Erythroblast (primary cell): ENCODE results near the gene FANCC.
A peak's percentile ranks its signal among the peaks of the same experiment; 100 is the strongest.

Experiments used
- DNase-seq, 2 experiments: peaks; one replicate each; lab custom pipeline; 2025; lab: John Stamatoyannopoulos, UW
- GATA1 ChIP-seq: IDR thresholded peaks from 2 replicates; pipeline ENCODE4 v1.6.1; 2011; ENCODE audit warnings: low read depth, mild to moderate bottlenecking, control low read depth, low read length, moderate library complexity
- POLR2A ChIP-seq: IDR thresholded peaks from 2 replicates; pipeline ENCODE4 v1.6.1; 2011; ENCODE audit warnings: mild to moderate bottlenecking, low read length

The FANCC gene, protein sequence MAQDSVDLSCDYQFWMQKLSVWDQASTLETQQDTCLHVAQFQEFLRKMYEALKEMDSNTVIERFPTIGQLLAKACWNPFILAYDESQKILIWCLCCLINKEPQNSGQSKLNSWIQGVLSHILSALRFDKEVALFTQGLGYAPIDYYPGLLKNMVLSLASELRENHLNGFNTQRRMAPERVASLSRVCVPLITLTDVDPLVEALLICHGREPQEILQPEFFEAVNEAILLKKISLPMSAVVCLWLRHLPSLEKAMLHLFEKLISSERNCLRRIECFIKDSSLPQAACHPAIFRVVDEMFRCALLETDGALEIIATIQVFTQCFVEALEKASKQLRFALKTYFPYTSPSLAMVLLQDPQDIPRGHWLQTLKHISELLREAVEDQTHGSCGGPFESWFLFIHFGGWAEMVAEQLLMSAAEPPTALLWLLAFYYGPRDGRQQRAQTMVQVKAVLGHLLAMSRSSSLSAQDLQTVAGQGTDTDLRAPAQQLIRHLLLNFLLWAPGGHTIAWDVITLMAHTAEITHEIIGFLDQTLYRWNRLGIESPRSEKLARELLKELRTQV

DNA sequence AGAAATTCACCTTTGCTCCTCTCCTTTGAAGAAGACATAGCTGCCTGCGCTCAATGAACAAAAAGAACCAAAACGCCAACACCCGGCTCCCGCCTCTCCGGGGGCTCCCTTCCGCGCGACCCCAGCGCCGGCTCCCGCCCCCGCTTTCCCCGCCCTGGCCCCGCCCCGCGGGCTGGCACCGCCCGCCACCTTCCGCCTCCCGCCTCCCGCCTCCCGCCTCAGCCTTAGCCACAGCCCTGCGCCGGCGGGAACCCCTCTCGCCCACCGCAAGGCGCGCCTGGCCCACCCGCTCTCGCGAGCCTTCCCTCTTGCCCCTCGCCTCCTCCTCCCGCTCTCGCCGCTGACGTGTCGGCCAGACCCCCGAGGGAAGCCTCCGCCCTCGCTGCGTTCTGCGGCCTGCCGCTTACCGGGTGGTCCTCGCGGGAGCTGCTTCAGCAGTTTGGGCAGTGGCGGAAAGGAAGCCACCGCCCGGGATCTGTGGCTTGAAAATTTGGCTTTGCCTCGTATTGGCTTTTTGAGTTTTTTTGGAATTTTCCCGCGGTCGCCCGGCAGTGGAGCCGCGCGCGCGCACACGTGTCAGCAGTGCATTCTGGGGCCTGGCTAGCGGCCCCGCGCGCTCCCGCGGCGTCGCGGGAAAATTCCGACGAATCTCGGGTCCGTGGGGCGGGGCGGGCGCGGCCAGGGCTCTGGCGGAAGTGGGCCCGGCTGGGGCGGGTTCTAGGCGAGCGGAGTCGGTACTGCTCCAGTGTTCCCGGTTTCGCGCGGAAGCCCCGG is at the start of gene FANCC:
TSS of gene FANCC (minus strand) at position 591 of the 774 bp plus-strand sequence. CDS start 68,418 bp downstream, outside the sequence.
- TF ChIP-seq GATA1 (no peak), POLR2A (peak; percentile 64)
- DNase-seq, result peak; percentile 89 to 91

DNA sequence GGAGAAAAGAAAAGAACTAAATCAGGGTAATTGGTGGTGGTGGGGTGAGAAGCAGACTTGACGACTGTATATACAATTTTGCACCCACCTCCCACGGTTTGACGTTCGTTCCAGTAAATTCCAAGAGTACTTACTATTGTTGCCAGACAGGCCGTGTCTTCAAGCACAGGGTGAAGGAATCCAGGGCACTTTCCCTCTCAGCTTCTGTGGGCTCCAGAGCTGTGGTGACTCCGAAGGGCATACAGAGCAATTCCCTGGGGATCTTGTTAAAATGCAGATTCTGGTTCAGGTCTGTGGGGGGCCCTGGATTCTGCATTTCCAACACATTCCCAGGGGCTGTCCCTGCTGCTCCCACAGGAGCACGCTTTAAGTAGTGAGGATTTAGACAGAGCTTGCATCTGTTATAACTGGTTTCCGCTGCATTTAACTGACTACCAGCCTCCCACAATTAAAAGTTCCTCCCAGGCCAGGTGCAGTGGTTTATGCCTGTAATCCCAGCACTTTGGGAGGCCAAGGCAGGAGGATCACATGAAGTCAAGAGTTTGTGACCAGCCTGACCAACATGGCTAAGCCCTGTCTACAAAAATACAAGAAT is 49.3 kb upstream of the FANCC start:
- TF ChIP-seq POLR2A (no peak), GATA1 (no peak)
- DNase-seq, result no peak

DNA sequence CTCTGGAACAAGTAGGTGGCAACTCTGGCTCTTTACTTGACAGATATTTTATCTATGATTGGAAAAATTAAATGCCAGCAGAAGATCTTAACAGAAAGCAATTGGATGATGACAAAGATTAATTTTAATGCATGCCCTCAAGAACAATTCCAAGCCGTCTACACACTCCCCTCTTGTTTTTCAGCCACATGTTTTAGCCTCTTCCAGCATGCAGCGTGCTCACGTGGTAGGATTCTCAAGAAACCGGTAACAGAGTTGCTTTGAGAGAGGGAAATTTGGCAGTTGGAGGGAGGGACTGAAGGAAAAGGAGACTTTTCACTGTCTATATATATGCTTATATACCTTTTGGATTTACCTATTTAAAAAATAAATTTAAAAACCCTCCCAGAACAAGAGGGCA is 48.3 kb upstream of the FANCC start:
- TF ChIP-seq GATA1 (no peak), POLR2A (no peak)
- DNase-seq, result no peak

DNA sequence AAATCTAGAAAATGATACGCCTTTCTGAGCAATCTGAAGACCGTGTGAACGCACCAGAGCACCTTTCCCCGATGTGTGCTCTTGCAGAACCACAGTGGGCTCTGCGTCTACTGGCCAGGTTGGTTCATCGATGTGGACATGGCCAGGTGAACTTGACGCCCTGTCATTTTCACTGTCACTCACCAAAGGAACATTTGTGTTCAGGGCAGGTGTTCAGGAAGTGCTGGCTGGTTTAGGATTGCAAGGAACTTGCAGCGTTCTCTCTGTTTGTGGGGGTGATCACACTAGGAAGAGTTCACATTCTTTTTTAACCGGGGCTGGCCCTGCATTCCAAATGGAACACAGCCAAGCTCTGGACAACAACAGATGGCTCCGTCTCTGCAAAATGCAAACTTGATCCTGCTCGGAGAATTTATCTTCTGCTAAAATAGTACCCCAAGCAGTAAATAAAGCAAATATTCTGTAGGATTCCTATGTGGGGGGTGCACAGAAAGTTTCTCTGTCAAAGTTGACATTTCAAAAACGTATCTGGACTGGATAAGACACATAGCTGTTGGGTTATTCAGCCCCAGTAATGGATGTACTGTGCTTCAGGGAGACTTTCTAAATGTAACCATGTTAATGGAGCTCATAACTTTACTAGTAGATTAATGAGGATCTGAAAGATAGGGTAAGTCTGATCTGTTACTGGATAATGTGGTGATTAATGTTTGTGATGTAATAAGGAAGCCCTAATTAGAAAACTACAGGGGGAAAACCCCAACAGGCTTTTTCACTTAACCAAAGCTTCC is 45.7 kb upstream of the FANCC start:
- TF ChIP-seq POLR2A, result no peak
- no peak for TF ChIP-seq GATA1
- no peak for DNase-seq

DNA sequence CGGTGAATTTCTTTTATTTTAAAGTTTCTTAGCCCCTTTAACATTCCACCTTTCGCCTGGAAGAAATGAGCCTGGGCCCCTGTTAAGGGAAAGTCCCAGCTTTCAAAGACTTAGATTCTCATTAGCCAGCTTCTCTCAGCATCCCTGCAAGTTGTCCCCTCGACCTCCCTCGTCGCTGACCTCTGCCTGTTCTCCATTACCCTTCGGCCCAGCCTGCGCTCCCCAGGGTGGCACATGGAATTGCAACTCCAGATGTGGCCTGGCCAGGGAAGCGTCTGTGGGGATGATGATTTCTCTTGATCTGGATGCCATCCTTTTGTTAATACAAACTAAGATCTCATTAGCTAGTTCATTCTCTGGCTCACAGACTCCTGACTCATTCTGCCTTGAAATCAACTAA is 43.4 kb upstream of the FANCC start:
- TF ChIP-seq POLR2A (no peak), GATA1 (no peak)

DNA sequence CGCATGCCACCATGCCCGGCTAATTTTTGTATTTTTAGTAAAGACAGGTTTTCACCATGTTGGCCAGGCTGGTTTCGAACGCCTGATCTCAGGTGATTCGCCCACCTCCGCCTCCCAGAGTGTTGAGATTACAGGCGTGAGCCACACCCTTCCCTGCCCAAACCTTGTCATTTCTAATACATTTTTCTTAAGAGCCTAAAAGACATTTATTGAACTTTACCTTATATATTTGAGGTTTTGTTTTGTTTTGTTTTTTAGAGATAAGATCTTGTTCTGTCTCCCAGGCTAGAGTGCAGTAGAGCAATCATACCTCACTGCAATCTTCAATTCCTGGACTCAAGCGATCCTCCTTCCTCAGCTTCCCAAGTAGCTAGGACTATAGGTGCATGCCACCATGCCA is 39.8 kb upstream of the FANCC start:
- TF ChIP-seq GATA1 (no peak), POLR2A (no peak)
- DNase-seq, result no peak

More for the DNA sequence above, 43.4 kb upstream of the FANCC start:
- DNase-seq, result no peak

DNA sequence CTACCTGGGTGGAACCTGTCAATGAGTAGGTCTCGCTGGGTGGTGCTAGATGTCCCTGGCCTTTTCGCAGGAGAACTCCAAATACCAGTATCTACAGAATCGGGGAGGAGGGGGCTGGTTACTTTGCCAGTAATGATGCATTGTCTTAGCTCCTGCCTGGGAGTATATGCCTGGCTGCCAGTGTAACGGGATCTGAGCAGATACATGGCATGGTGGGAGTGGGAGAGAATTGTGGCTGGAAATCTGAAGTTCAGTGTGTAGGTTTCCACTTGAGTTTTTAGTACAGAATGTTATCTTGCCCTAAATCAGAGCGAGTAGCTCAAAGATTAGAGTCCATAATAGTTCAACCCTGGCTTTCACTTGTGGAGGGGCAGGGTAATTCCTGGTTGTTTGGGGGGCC is 38.0 kb upstream of the FANCC start:
- no peak for DNase-seq
- TF ChIP-seq POLR2A, result no peak

DNA sequence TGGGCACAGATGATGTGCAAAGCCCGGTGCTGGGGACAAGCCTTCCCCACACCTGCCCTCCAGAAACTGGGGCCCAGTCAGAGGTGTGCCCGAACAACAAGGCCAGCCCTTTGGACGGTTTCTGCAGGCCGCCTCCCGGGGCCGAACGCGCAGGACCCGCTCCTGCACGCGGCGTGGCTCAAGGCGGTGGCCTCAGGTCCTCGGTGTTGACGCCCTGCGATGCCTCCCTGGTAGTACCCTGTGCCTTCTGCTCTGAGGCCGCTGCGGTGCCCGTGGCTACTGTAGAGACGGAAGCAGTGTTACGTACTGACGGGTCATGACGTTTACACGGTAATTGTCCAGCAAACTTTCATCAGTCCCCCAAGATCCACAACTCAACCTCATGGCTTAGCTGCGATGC is 33.5 kb upstream of the FANCC start:
- TF ChIP-seq POLR2A (no peak), GATA1 (no peak)

DNA sequence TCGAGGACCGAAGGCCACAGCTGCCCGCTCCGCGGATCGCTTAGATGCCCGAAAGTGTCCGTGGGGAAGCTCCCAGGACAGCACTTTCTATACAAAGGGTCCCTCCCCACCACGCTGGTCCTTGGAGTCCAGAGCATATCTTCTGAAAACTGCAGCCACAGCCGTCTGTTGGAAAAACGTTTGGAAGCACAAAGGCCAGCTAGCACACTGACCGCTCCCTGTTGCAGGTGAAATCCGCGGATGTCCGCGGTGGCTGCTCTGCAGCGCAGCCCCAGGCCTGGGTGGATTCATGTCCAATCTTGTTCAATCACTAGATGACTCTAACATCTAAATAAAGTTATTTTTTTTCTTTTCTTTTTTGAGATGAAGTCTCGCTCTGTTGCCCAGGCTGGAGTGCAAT is 32.8 kb upstream of the FANCC start:
- no peak for DNase-seq
- TF ChIP-seq POLR2A (no peak), GATA1 (no peak)

More for the DNA sequence above, 33.5 kb upstream of the FANCC start:
- no peak for DNase-seq

DNA sequence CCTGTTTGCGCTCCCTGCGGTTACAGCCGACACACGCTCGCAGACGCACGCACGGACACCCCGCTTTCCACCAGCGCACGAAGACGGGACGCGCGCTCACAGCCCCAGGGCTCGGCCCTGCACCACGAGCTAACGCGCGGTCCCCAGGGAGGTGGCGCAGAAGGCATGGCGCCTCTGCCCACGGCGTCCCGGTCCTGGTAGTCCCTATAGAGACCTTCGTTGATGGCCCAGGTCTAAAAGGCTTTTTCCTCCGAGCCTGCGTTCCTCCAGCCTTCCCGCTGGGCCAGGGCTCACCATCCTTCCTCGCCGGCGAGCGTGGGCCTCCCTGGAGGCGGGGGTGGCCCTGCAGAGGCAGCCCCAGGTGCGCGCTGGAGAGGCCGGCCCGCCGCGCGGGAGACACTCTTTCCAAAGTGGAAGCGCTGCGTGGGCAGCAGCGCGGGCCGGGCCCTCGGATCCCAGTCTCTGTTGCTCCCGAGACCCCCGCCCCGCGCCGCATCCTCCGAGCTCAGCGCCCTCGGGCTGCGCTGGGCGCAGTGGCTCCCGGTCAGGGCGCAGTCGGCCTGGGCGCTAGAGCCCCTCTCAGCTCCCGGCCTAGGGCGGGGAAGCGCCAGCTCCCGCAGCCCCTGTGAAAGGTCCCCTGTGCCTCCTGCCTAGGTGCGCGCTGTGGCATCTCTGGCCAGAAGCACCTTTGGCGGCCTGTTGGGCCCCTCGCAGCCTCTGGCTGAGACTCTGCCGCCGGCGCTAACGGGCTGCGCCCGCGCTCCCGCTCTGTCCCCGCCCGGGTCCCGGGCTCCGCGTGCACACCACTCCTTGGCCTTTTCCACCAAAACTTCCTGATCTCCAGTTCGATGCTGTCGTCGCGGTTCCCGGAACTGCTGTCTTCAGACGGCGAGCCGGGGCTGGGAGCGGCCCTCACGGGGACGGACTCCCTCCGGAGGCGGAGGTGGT is 31.9 kb upstream of the FANCC start:
- no peak for TF ChIP-seq GATA1
- TF ChIP-seq POLR2A, result no peak
- DNase-seq, result peak in 1 of 2 experiments; percentile 6

DNA sequence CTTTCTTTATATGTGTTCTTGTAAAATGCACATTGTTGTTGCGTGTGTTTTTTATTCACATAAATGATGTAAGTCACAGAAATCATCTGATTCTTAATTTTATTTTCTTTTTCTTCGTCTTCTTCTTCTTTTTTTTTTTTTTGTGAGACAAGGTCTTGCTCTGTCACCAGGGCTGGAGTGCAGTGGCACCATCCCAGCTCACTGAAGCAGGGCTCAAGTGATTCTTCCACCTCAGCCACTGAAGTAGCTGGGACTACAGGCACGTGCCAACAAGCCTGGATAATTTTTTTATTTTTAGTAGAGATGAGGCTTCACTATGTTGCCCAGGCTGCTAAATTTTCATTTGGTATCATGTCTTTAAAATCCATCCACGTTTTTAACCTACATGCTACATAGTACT is 28.5 kb upstream of the FANCC start:
- no peak for DNase-seq
- TF ChIP-seq GATA1 (no peak), POLR2A (no peak)
